GM23338 (cell line): ENCODE data around the gene TMEM62. TPM values are rescaled to one million over a fixed set of nuclear protein-coding genes. Genes with fewer than 3 reads are reported as not detected.

Experiments used
- ATAC-seq: fragments of 200-7000 bp; cut with Tn5 transposase; 3 replicates; pipeline ENCODE4 v1.9.1; 2020
- DNase-seq: peaks from one replicate; pipeline ENCODE4 v3.0.0-alpha.2; 2015; ENCODE audit warnings: low spot score
- H2AFZ ChIP-seq: fragments of 200-600 bp; sonication (generic); 2 replicates; pipeline ENCODE4 v1.8.0; 2016; ENCODE audit warnings: antibody characterized with exemption, mild to moderate bottlenecking, moderate library complexity
- H3F3A ChIP-seq: fragments of 200-600 bp; sonication (generic); replicated peaks from 2 replicates; pipeline ENCODE4 v1.8.0; 2017; ENCODE audit warnings: antibody characterized with exemption, mixed run types, low read depth
- H3K27ac ChIP-seq: fragments of 200-600 bp; sonication (generic); 2 replicates; pipeline ENCODE4 v1.6.1; 2016; ENCODE audit warnings: low read depth
- H3K27me3 ChIP-seq: fragments of 200-600 bp; sonication (generic); 2 replicates; pipeline ENCODE4 v1.8.0; 2016; ENCODE audit warnings: mild to moderate bottlenecking, mixed run types, moderate library complexity; ENCODE audit not compliant: insufficient read depth
- H3K36me3 ChIP-seq: fragments of 200-600 bp; sonication (generic); 2 replicates; pipeline ENCODE4 v1.8.0; 2016; ENCODE audit warnings: mild to moderate bottlenecking; ENCODE audit not compliant: insufficient read depth
- H3K4me1 ChIP-seq: fragments of 200-600 bp; sonication (generic); 2 replicates; pipeline ENCODE4 v1.8.0; 2016; ENCODE audit warnings: mild to moderate bottlenecking, moderate library complexity; ENCODE audit not compliant: insufficient read depth
- H3K4me2 ChIP-seq: fragments of 200-600 bp; sonication (generic); 2 replicates; pipeline ENCODE4 v1.7.1; 2017; ENCODE audit warnings: mixed run types
- H3K4me3 ChIP-seq: fragments of 200-600 bp; sonication (generic); 2 replicates; pipeline ENCODE4 v1.6.1; 2016; ENCODE audit warnings: mixed run types
- H3K79me2 ChIP-seq: fragments of 200-600 bp; sonication (generic); replicated peaks from 2 replicates; pipeline ENCODE4 v1.8.0; 2017; ENCODE audit warnings: mild to moderate bottlenecking; ENCODE audit not compliant: insufficient read depth
- H3K9me2 ChIP-seq: fragments of 200-600 bp; sonication (generic); 2 replicates; pipeline ENCODE4 v1.8.0; 2017; ENCODE audit not compliant: insufficient read depth
- H4K20me1 ChIP-seq: fragments of 200-600 bp; sonication (generic); replicated peaks from 2 replicates; pipeline ENCODE4 v1.8.0; 2017; ENCODE audit warnings: mild to moderate bottlenecking; ENCODE audit not compliant: insufficient read depth
- H3K27ac Mint-ChIP-seq: 2 replicates; pipeline ENCODE4 v1.8.0; 2020; ENCODE audit warnings: inconsistent platforms, mild to moderate bottlenecking, moderate library complexity, mixed read lengths
- H3K27me3 Mint-ChIP-seq: 3 replicates; pipeline ENCODE4 v1.8.0; 2022; ENCODE audit warnings: low read depth, mild to moderate bottlenecking, moderate library complexity, mixed read lengths, inconsistent platforms; ENCODE audit not compliant: insufficient read depth, poor library complexity
- H3K36me3 Mint-ChIP-seq: 3 replicates; pipeline ENCODE4 v1.8.0; 2021; ENCODE audit warnings: low read depth, mild to moderate bottlenecking, inconsistent platforms, moderate library complexity, mixed read lengths
- H3K4me1 Mint-ChIP-seq: 3 replicates; pipeline ENCODE4 v1.8.0; 2020; ENCODE audit warnings: mild to moderate bottlenecking, inconsistent platforms, mixed read lengths
- H3K4me3 Mint-ChIP-seq: 3 replicates; pipeline ENCODE4 v1.8.0; 2021; ENCODE audit warnings: moderate library complexity, mild to moderate bottlenecking, inconsistent platforms, mixed read lengths
- H3K9me3 Mint-ChIP-seq: 3 replicates; pipeline ENCODE4 v1.8.0; 2020; ENCODE audit warnings: moderate library complexity, mild to moderate bottlenecking, inconsistent platforms, mixed read lengths
- CREB1 ChIP-seq: fragments of 250-450 bp; sonication (Bioruptor Pico); IDR thresholded peaks from 2 replicates; pipeline ENCODE4 v1.5.0; 2020; ENCODE audit warnings: low read depth, mild to moderate bottlenecking, moderate library complexity
- CTCF ChIP-seq, 2 experiments: fragments of 200-600 bp in 1 of 2; sonication (generic) in 1 of 2; conservative IDR thresholded peaks; 2 replicates each; pipeline versions ENCODE4 v1.5.1 to v1.6.1; 2016 to 2017; ENCODE audit warnings: antibody characterized with exemption in 2 of 2, low read depth in 2 of 2, mild to moderate bottlenecking in 2 of 2, moderate library complexity in 1 of 2
- ETS1 ChIP-seq: IDR thresholded peaks from 2 replicates; pipeline ENCODE4 v1.6.1; 2016; ENCODE audit warnings: antibody characterized with exemption
- EZH2 ChIP-seq: fragments of 200-600 bp; sonication (generic); IDR thresholded peaks from one replicate; pipeline ENCODE4 v1.8.0; 2017; ENCODE audit warnings: antibody characterized with exemption, mild to moderate bottlenecking, low read depth; ENCODE audit not compliant: unreplicated experiment
- EZH2phosphoT487 ChIP-seq: fragments of 200-600 bp; sonication (generic); IDR thresholded peaks from one replicate; pipeline ENCODE4 v1.8.1; 2018; ENCODE audit warnings: antibody characterized with exemption; ENCODE audit not compliant: unreplicated experiment
- JUNB ChIP-seq: IDR thresholded peaks from one replicate; pipeline ENCODE4 v1.6.1; 2016; ENCODE audit warnings: antibody characterized with exemption; ENCODE audit not compliant: unreplicated experiment
- NANOG ChIP-seq: IDR thresholded peaks from 2 replicates; pipeline ENCODE4 v1.6.1; 2016; ENCODE audit warnings: antibody characterized with exemption, borderline replicate concordance
- POLR2AphosphoS5 ChIP-seq: IDR thresholded peaks from 2 replicates; pipeline ENCODE4 v1.6.1; 2016; ENCODE audit warnings: antibody characterized with exemption, low read depth
- REST ChIP-seq: IDR thresholded peaks from one replicate; pipeline ENCODE4 v1.6.1; 2018; ENCODE audit warnings: antibody characterized with exemption; ENCODE audit not compliant: unreplicated experiment
- STAT1 ChIP-seq: IDR thresholded peaks from one replicate; pipeline ENCODE4 v1.6.1; 2016; ENCODE audit warnings: antibody characterized with exemption; ENCODE audit not compliant: unreplicated experiment
- ZNF114 ChIP-seq: fragments of 250-450 bp; sonication (Bioruptor Pico); IDR thresholded peaks from 2 replicates; pipeline ENCODE4 v1.5.0; 2020; ENCODE audit warnings: mild to moderate bottlenecking, moderate library complexity
- ZNF331 ChIP-seq: fragments of 250-450 bp; sonication (Bioruptor Pico); IDR thresholded peaks from 2 replicates; pipeline ENCODE4 v1.5.0; 2020; ENCODE audit warnings: low read depth, mild to moderate bottlenecking, moderate library complexity
- ZNF462 ChIP-seq: fragments of 250-450 bp; sonication (Bioruptor Pico); IDR thresholded peaks from 2 replicates; pipeline ENCODE4 v1.5.0; 2020; ENCODE audit warnings: mild to moderate bottlenecking, moderate library complexity
- polyA plus RNA-seq: library from polyadenylated mRNA; unstranded; fragments of >200 nt; fragmentation: Nextera tagmentation; extraction: Ambion mirVana; gene quantifications from 2 replicates; pipeline ENCODE4 v1.2.1, GENCODE V29; 2016
- total RNA-seq: library from RNA; depleted of rRNA; stranded (reverse); fragments of >200 nt; shearing (Covaris generic); gene quantifications from 2 replicates; pipeline ENCODE4 v1.2.3, GENCODE V29; 2014

TMEM62 gene
- total and polyA plus RNA-seq, 2 experiments from 2014 or later, result 3.4 to 14.3 TPM

GRCh38 chr15:43091859-43092258, 41.5 kb upstream of the TMEM62 start:
- H3K27ac ChIP-seq, result no peak overlapping the region
- Mint-ChIP-seq H3K4me1 (no peaks in the 10 kb centered on the region; the same call in 2 of the 3 replicates), H3K9me3 (no peaks in the 10 kb centered on the region), H3K27ac (no peak overlapping the region), H3K4me3 (no peak overlapping the region), H3K36me3 (peaks cover 12% of the 10 kb centered on the region), H3K27me3 (peaks cover 3% of the 10 kb centered on the region)
- H2AFZ ChIP-seq, result no peak overlapping the region
- no peak overlapping the region for H3K4me2 ChIP-seq
- H3K27me3 ChIP-seq, result no peaks in the 10 kb centered on the region
- ATAC-seq, result no peak
- no peak for DNase-seq
- no peaks in the 10 kb centered on the region for H3F3A ChIP-seq
- H3K4me1 ChIP-seq, result no peaks in the 10 kb centered on the region
- TF ChIP-seq STAT1, result no peak
- no peak for TF ChIP-seq CREB1
- no peak for TF ChIP-seq REST
- TF ChIP-seq EZH2, result no peak
- no peak for TF ChIP-seq ZNF331 (CRISPR knock-in tag)
- no peak for TF ChIP-seq ZNF114 (CRISPR knock-in tag)
- TF ChIP-seq EZH2phosphoT487, result no peak
- TF ChIP-seq ZNF462 (CRISPR knock-in tag), result no peak
- TF ChIP-seq NANOG, result no peak
- TF ChIP-seq JUNB, result no peak
- TF ChIP-seq POLR2AphosphoS5, result no peak
- no peak for TF ChIP-seq CTCF (conservative IDR thresholded peaks at IDR 0.05; ENCODE audit: low read depth in 2 of 2)
- TF ChIP-seq ETS1, result no peak
- peaks cover 4% of the 10 kb centered on the region; the same call in 1 of the 2 replicates for H4K20me1 ChIP-seq
- H3K9me2 ChIP-seq, result no peaks in the 10 kb centered on the region
- peaks cover 80% of the 10 kb centered on the region for H3K79me2 ChIP-seq
- H3K36me3 ChIP-seq, result no peaks in the 10 kb centered on the region
- no peak overlapping the region for H3K4me3 ChIP-seq
